ENCODE data around the gene NISCH.

Gene NISCH

GRCh38 chr3:52441091-52441771, 14.2 kb upstream of the NISCH start:
- Histone ChIP-seq H3K36me3 (ENCODE audit: insufficient read depth, low read length) (no peaks in the 10 kb centered on the region), H3K9ac (ENCODE audit: low read depth, low read length, poor library complexity, severe bottlenecking) (no peak overlapping the region), H3K4me2 (ENCODE audit: low read depth, low read length, poor library complexity, severe bottlenecking) (no peak overlapping the region), H3K9me3 (ENCODE audit: insufficient read depth, low read depth, low read length) (no peaks in the 10 kb centered on the region), H2AFZ (ENCODE audit: low read length) (no peak overlapping the region), H3K4me1 (ENCODE audit: insufficient read depth, low read length, poor library complexity, severe bottlenecking) (peaks cover 12% of the 10 kb centered on the region), H3K79me2 (ENCODE audit: insufficient read depth, low read length) (no peaks in the 10 kb centered on the region), H4K20me1 (ENCODE audit: insufficient read depth, low read length, poor library complexity, severe bottlenecking) (no peaks in the 10 kb centered on the region), H3K27me3 (ENCODE audit: insufficient read depth, low read length, poor library complexity, severe bottlenecking) (no peaks in the 10 kb centered on the region), H3F3A (ENCODE audit: low read depth) (no peaks in the 10 kb centered on the region), H3K4me3 (ENCODE audit: low read length, poor library complexity, severe bottlenecking) (no peak overlapping the region), H3K9me2 (replicated peaks; ENCODE audit: low read depth, low read length) (no peaks in the 10 kb centered on the region)
- TF ChIP-seq, protein P1, sequence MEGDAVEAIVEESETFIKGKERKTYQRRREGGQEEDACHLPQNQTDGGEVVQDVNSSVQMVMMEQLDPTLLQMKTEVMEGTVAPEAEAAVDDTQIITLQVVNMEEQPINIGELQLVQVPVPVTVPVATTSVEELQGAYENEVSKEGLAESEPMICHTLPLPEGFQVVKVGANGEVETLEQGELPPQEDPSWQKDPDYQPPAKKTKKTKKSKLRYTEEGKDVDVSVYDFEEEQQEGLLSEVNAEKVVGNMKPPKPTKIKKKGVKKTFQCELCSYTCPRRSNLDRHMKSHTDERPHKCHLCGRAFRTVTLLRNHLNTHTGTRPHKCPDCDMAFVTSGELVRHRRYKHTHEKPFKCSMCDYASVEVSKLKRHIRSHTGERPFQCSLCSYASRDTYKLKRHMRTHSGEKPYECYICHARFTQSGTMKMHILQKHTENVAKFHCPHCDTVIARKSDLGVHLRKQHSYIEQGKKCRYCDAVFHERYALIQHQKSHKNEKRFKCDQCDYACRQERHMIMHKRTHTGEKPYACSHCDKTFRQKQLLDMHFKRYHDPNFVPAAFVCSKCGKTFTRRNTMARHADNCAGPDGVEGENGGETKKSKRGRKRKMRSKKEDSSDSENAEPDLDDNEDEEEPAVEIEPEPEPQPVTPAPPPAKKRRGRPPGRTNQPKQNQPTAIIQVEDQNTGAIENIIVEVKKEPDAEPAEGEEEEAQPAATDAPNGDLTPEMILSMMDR (conservative IDR thresholded peaks at IDR 0.05; ENCODE audit: low read length): no peak
- TF ChIP-seq EZH2phosphoT487 (IDR thresholded peaks at IDR 0.05; ENCODE audit: borderline replicate concordance): no peak

DNA sequence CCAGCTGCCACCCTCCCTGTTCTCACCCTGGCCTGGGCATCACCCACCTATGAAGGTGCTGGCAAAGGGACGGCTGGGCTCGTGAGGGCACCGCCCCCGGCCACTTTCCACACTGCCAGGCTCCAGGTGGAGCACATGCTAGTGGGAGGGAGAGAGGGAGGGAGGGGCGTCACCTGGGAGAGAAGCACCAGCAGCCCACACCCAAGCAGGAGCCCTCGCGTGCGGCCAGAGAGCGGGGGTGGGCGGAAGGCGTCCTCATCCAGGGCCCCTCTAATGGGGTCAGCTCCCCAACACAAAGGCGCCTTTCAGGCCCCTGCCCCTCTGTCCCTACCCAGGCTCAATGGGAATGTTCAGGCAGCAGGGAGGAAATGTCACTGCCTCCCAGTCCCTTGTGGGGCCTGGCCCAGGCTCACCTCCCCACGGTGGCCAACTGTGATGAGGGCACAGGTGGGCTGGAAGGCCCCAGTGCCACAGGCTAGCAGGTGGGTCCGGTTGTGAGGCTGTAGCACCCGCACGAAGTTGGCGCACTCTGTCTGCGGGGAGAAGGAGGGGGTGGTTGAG, 13.6 kb upstream of the NISCH start:
- Histone ChIP-seq H3K4me2 (ENCODE audit: low read depth, low read length, poor library complexity, severe bottlenecking) (no peak overlapping the region), H3K9ac (ENCODE audit: low read depth, low read length, poor library complexity, severe bottlenecking) (no peak overlapping the region), H2AFZ (ENCODE audit: low read length) (no peak overlapping the region), H3K79me2 (ENCODE audit: insufficient read depth, low read length) (no peaks in the 10 kb centered on the region), H4K20me1 (ENCODE audit: insufficient read depth, low read length, poor library complexity, severe bottlenecking) (no peaks in the 10 kb centered on the region), H3K36me3 (ENCODE audit: insufficient read depth, low read length) (no peaks in the 10 kb centered on the region), H3K4me3 (ENCODE audit: low read length, poor library complexity, severe bottlenecking) (no peak overlapping the region), H3K4me1 (ENCODE audit: insufficient read depth, low read length, poor library complexity, severe bottlenecking) (peaks cover 12% of the 10 kb centered on the region), H3K9me3 (ENCODE audit: insufficient read depth, low read depth, low read length) (no peaks in the 10 kb centered on the region), H3K9me2 (replicated peaks; ENCODE audit: low read depth, low read length) (no peaks in the 10 kb centered on the region), H3F3A (ENCODE audit: low read depth) (no peaks in the 10 kb centered on the region), H3K27me3 (ENCODE audit: insufficient read depth, low read length, poor library complexity, severe bottlenecking) (no peaks in the 10 kb centered on the region)
- TF ChIP-seq EZH2phosphoT487 (IDR thresholded peaks at IDR 0.05; ENCODE audit: borderline replicate concordance): no peak
- TF ChIP-seq, protein P1 (conservative IDR thresholded peaks at IDR 0.05; ENCODE audit: low read length): no peak

DNA sequence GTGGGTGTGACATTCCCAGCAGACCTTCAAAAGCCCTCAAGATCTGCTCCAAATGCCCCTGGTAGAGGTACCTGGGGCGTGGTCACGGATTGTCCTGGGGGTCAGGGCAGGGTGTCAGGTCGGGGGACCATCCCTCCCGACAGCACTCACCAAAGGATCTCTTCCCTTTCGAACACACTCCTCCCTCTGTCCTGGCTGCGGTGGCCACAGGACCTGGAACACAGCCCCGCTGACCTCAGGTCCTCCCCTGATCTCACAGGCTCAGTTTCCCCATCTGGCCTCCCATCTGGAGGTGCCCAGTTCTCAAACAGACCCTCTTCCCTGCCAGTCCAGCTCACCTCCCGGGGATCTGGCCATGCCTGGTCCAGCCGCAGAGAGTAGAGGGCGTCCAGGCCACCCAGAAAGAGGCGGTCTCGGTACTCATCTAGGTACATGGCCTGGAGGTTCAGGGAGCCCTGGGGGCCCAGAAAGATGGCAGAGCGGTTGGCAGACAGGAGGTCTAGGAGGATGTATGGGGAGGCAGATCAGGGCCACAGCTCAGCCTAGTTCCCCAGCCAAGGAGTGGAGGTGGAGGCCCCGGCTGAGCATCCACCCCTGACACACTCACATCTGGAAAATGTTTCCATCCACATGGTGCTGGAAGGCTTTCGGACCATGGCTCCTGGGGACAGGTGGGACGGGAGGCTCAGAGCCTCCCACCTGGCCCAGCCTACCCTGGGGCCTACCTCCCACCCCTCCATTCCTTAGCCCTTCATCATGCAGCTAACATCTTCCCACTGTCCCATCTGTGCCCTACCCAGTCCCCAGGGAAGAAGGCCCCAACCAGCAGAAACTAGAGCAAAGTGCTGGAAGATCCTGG, 12.8 kb upstream of the NISCH start:
- no peak overlapping the region for H2AFZ ChIP-seq (ENCODE audit: low read length)
- H3K4me2 ChIP-seq (ENCODE audit: low read depth, low read length, poor library complexity, severe bottlenecking): no peak overlapping the region
- peaks cover 12% of the 10 kb centered on the region for H3K4me1 ChIP-seq (ENCODE audit: insufficient read depth, low read length, poor library complexity, severe bottlenecking)
- H3K9me2 ChIP-seq (replicated peaks; ENCODE audit: low read depth, low read length): no peaks in the 10 kb centered on the region
- H4K20me1 ChIP-seq (ENCODE audit: insufficient read depth, low read length, poor library complexity, severe bottlenecking): no peaks in the 10 kb centered on the region
- no peaks in the 10 kb centered on the region for H3K79me2 ChIP-seq (ENCODE audit: insufficient read depth, low read length)
- no peak overlapping the region for H3K9ac ChIP-seq (ENCODE audit: low read depth, low read length, poor library complexity, severe bottlenecking)
- no peaks in the 10 kb centered on the region for H3K36me3 ChIP-seq (ENCODE audit: insufficient read depth, low read length)
- no peak for TF ChIP-seq EZH2phosphoT487 (IDR thresholded peaks at IDR 0.05; ENCODE audit: borderline replicate concordance)
- TF ChIP-seq, protein P1 (conservative IDR thresholded peaks at IDR 0.05; ENCODE audit: low read length): no peak
- no peaks in the 10 kb centered on the region for H3K9me3 ChIP-seq (ENCODE audit: insufficient read depth, low read depth, low read length)
- no peaks in the 10 kb centered on the region for H3K27me3 ChIP-seq (ENCODE audit: insufficient read depth, low read length, poor library complexity, severe bottlenecking)
- no peak overlapping the region for H3K4me3 ChIP-seq (ENCODE audit: low read length, poor library complexity, severe bottlenecking)
- no peaks in the 10 kb centered on the region for H3F3A ChIP-seq (ENCODE audit: low read depth)
